Activated CD8-positive, alpha-beta memory T cell treated with anti-CD3 and anti-CD28 coated beads for 4 hours (primary cell): ENCODE measurements around the gene PKD2L1.
"Not testable (repeated sequence)": the region's sequence is repeated elsewhere in the genome, so short reads cannot be mapped to it uniquely, and the experiment has no call there.

Source experiments
- DNase-seq, 2 donors: peaks; one replicate each; pipeline ENCODE4 v3.0.0-alpha.2; 2020; ENCODE audit warnings: low read depth in 2 of 2

PKD2L1 gene

DNA sequence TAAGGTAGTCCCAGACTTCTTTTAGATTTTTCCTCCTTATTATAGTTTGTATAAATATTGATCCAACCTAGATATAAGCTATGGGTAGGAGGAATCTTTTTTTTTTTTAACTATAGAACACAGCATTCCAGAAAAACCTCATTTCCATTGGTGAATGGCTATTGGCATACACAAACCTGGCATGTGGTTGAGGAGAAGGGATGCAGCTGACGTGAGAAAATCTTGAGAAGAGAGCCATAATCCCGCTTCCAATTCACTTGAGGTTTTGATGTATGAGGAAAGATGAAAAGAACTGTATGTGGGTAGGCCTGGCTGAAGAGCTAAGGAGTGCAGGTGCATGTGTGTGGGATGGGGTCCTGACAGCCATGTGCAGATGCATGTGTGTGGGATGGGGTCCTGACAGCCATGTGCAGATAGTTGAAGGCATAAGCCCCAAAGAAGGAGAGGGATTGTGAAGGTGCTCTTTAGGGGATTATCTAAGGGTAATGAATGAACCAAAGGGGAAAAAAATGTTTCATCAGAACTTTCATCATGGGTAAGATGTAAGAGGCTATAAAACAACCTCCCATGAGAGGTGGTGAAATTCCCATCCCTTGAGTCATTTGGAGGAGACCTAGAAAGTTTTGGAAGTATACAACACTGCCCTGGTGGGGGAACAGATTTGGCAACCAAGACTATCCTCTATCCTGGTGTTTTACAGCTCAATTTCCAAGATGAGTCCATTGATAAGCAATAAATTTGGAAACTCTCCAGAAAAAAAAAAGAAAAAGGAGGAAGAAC is 3.8 kb upstream of the PKD2L1 start:
- DNase-seq = no peak

DNA sequence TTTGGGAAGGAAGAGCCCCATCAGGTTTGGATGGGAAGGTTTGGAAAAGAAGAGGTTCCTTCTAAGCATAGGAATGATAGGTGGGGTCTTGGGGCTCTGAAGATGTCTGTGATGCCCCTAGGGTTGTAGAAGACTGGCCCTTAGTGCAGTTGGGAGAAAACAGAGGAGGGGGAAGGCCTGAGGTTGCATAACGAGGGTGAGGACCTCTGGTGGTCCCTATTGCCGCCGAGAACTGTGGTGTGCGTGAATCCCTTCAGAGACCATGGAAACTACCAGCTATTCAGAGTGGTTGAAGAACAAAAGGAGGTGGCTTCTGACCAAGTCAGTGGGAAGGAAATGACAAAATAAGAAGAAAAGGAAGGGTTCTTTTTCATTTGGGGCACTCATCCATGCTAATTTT is 3.1 kb upstream of the PKD2L1 start:
- DNase-seq = no peak

DNA sequence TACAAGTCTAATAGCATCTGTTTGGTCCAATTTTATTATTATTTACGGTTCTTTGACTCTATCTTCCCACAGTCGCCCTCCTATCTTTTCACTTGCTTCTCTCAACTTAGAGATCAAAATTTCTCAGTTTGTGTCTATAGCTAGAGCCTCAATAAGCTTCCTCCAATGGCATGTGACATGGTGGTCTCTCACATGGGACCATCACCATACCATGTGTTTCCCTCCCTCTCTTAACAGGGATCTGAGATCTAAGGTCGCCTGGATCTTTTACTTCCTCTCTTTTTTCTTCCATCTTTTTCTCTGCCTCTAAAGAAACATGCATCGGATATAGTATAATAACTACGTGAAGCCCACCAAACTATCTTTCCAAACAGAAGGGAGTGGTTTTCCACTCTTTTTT is 1.8 kb downstream of the PKD2L1 start:
- DNase-seq = no peak

DNA sequence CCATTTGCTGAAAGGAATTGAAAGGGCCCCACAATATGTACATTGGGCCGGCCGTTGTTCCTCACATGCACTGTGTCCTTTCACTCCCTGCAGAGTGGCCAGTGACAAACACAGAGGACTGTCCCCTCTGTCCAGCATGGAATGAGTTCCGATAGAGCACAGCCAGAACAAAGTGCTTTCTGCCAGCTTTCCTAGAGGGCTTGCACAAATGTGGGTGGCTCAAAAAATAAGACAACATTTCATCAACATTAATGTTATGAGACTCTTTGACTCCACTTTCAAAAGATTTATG is 2.4 kb downstream of the PKD2L1 start:
- DNase-seq = no peak

DNA sequence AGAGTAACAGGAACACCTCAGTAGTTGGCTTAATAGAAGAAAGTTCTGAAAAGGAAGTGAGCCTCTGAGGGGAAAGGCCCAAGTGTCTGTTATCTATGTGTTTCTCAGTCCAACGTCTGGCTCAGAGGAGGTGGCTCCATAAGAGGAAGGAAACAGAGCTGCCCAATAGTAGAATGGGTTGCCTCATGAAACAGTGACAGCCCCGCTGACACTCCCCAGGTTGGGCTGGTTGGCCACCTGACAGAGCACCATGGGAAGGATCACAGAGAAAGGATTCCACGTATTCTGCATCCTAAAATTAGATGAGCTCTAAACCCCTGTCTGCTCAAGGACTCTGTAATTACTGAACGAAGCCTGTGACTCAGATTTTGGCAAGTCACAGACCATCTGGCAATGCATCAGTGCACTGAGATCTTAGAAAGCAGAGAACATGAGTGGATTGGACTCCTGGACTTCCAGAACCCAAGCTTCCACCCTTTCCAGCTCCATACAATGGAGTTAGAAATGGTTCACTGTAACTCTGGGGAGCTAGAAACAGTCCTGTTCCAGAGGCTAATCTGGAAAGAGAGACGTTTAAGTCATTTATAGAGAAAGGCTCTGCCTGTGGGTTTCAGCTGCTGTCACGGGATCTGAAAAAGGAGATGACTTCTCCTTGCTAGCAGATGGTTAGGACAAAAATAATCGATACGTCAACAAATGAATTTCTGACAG is 2.9 kb downstream of the PKD2L1 start:
- DNase-seq = no peak

DNA sequence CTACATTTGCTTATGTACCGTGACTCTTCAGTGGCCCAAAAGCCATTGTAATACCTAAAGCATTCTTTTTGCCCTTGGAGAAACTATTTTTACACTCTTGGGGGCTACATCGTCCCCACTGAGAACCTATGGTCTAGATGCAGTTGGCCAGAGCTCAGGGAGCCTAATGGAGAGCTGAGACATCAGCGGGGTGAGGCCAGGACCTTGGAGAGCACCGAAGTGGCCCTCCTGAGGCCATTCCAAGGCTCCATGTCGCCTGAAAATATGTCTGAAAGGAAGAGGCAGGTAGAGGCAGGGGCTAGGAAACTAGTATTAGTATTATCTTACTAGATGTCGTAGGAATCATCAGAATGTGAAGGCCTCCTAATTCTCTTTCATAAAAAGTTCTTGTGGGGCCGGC is 4.9 kb downstream of the PKD2L1 start:
- no peak for DNase-seq

DNA sequence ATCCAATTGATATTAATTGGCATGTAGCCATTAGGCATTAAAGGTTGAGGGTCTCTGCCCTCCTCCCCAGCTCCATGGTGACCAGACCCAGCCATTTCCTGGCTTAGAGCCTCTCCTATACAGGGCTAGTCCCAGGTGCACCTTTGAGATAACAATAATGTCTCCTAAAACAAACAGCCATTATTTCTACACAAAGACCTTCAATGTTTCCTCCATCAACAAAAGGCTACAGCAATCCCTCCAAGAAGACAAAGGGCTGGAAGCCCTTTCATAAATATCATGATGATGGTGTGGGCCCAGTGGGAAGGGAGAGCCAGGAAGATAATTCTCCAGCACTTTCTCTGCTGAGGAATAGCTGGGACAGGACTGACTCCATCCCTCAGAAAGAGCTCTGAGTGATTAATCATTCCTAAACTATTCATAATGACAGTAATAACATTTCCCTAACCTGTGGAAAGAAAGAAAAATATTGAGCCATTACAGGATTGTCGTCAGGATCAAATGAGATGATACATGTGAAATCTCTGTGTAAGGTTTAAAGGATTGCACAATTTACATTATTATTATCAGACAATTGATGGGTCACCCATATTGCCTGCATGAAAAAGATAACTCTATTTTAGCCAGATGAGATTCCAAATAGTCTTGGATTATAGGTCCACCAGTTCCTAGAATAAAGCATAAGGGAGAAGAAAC is 10.2 kb downstream of the PKD2L1 start:
- no peak for DNase-seq

DNA sequence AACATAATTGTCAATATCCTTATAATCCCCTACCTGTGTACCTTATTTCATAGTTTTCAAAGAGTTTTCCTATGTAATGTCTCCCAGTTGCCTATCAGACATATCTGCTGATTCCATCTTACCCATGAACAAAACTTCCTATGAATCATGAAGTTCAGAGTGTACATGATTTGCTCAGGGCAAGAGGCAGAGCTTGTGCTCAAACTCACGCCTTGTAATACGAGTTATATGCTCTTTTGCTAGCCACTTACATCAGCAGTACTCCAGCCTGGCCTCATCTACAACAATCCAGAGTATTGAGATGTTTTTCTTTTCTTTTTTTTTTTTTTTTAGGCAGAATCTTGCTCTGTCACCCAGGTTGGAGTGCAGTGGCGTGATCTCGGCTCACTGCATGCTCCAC is 11.8 kb downstream of the PKD2L1 start:
- no peak for DNase-seq

DNA sequence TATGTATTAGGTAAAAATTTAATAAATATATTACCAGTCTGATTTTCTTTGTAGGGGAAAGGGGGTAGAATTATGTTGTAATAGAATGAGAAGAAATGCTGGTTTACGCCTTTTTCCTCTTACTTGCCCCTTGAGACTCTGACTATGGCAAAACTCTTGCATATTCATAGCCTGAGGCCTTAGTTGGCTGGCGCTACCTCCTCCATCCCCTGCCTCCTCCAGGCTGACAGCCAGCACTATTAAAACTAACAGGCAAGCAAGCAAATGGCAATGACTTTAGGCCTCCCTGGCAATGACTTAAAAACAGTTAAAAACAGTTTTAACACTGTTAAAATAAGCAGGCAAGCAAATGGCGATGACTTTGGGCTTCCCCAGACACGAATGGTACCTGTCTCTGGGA is 14.4 kb downstream of the PKD2L1 start:
- DNase-seq = no peak

DNA sequence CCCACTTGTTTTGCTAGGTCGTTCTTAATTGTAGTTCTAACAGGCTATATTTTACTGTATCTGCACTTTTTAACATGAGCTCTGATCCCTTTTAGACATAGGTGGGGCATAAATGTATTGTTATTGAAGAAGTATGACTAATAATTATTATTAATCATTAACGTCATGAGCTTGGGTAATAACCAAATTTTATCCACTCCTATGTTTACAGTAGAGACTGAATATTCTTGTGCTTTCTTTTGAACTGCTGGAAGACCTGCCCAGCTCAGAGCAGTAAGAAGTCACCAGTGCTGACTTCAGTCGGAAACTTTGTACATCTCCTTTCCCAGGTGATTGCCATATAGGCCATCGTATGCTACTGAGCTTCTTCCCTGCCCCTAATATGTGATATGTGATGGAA is 18.7 kb downstream of the PKD2L1 start:
- DNase-seq = no peak

DNA sequence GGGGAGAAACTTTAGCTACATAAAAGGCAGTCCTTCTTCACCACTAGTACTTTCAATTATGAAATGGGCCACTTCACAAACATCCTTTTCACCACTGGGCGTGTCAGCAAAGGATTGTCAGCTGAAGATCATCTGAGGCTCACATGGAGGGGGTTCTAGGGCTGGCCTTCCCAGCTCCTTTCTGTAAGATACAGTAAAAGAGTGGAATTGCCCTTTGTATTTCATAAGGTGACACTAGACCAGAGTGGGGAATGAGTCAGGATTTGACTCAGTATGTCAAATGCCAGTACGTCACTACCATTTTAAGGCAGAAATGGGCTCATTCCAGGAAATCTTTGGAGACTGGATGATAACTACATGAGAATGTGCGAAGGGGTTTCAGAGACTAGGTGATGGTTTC is 22.3 kb downstream of the PKD2L1 start:
- no peak for DNase-seq

DNA sequence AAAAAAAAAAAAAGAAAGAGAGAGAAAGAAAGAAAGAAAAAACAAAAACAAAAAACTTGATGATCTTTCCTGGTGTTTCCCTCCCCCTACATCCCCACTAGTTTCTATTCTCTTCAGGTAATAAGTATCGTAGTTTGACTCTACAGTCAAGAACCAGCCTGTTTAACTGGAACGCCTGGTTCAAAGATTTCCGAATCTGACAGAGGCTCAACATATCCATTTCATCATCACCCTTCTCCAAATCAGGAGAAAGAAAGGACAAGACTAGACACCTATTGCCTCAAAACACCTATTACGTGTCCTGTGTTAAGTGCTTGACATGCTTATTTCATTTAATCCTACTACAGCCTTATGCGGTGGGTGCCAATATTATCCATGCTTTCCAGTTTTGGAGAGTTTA is 23.2 kb downstream of the PKD2L1 start:
- DNase-seq = no peak

DNA sequence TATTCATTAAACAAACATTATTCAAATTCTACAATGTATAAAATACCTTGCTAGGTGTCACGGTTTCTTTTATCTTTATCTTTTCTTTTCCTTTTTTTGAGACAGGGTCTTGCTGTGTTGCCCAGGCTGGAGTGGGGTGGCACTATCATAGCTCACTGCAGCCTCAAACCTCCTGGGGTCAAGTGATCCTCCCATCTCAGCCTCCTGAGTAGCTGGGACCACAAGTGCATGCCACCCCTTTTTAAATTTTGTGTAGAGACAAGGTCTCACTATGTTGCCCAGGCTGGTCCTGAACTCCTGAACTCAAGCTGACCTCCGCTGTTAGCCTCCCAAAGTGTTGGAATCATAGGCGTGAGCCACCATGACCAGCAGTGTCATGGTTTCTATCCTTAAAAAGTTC is 25.6 kb downstream of the PKD2L1 start:
- no peak for DNase-seq

DNA sequence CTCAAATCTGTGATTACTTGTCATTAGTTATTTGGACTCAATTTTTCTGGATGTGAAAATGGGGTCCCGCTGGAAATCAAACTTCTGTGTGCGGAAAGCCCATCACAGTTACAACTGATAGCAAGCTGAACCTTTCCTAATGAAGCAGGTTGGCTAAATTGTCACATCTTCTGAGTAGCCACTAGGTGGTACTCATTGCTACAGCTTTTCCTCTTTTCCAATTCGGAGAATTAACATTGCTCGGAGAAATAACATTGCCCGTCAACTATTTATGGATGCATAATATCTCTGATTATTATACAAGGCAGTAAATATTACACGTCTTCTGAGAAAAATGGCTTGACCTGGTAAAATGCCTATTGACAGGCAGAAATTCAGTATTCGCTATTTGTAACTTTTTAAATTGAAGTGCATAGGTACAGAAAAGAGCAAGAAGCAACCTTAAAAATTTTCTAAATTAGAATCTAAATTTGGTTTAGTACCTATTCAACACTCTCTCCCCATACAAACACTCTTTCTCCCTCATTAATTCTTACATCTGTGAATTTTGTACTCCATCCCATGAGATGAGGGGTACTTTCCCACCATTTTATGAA is 26.2 kb downstream of the PKD2L1 start:
- no peak for DNase-seq

DNA sequence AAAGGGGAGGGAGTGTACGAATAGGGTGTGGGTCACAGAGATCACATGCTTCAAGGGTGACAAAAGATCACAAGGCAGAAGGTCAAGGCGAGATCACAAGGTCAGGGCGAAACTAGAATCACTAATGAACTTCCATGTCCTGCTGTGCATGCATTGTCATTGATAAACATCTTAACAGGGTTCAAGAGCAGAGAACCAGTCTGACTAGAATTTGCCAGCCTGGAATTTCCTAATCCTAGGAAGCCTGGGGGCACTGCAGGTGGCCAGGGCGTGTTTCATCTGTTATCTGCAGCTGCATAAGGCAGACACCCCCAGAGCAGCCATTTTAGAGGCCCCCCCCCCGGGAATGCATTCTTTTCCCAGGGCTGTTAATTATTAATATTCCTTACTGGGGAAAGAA is 28.9 kb downstream of the PKD2L1 start:
- DNase-seq = not testable (repeated sequence)

DNA sequence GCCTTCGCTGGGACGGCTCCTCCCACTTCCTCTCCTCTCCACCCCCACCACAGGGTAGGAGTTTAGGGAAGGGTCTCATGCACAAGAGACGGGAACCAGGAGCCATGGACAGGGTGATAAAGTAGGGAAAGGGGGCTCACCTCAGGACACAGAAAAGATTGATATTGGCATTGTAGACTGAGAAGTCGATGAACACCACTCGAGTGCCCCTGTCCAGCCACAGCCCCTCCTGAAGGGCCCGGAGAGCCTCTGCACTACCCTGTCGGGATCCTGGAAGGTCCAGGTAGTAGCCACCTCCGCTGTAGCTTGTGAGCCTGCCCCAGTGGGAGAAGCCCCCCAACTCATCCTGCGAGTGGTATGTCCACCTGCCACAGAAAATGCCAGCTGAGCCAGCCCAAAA is 32.8 kb downstream of the PKD2L1 start:
- no peak for DNase-seq

DNA sequence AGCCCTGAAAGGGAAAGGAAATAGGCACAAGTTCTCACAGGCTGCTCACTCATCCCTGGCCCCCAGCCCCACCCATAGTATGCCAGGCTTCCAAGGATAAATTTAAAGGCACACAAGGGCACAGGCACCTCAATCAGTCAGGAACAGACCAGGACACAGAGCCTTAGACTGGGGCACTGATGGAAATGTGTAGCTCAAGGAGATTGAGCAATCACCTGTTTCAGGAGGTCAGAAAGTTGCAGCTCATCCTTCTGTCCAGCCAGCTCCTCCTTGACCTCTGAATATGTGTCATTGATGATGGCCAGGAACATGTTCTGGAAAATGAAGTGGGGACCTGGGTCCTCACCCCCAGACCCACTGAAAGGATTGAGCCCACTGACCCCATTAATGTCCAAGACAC is 37.0 kb downstream of the PKD2L1 start:
- no peak for DNase-seq

DNA sequence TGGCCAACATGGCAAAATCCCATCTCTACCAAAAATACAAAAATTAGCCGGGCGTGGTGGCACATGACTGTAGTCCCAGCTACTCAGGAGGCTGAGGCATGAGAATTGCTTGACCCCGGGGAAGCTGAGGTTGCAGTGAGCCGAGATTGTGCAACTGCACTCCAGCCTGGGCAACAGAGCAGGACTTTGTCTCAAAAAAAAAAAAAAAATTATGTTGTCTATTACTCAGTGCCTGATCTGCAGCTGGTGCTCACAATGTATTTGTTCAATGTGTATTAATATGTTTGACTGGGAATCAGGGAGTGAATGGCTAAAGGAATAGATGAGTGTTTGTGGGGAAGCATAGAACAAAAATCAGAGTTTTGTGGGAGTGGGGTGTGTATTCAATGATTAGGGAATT is 37.7 kb downstream of the PKD2L1 start:
- not testable (repeated sequence) for DNase-seq

DNA sequence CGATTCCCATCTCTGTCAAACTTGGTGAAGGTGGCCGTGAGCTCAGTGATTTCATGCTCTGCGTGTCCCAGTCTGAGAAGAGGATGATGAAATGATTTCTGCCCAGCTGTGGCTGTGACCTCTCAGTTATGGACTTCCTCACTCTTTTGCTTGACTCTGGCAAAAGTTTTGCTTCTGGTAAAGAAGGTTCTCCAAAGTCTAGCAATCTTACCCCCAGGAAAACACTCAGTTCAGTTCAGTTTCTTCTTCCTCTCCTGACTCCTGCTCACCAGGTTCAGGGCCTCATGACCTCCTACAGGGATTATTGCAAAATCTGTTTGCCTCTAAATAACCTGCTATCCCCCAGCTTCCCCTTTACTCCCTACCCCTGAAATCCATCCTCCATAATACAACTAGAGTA is 38.7 kb downstream of the PKD2L1 start:
- no peak for DNase-seq

DNA sequence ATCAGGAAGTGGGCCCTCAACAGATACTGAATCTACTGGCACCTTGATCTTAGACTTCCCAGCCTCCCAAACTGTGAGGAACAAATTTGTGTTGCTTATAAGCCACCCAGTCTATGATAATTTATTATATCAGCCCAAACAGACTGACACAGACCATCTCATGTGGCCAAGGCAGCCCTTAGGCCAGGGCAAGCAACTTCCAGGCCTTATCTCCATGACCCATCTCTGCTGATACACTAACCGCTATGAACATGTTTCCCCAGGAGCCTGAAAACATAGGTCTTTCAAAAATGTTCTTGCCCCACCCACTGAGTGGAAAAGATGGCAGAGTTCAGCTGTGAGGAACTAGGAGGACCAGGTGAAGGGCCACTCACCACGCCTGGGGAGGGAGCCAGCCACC is 40.4 kb downstream of the PKD2L1 start:
- DNase-seq = no peak

DNA sequence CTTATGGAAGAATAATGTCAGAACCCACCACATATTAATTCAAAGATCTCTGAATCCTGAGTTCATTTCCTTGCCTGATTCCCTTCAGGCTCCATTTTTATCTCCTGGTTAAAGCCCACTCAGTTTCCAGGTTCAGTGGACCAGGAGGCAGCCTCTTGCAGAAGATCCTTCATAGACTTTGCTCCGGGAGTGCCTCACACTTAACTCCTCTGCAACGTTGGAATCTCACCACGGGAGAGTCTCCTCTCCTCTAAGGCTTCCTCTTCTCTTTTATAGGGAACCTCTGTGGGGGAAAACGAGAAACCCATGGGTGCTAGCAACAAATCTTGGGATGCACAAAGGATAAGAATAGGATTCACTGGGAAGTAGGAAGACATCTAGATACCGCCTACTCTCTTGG is 41.8 kb downstream of the PKD2L1 start:
- no peak for DNase-seq

DNA sequence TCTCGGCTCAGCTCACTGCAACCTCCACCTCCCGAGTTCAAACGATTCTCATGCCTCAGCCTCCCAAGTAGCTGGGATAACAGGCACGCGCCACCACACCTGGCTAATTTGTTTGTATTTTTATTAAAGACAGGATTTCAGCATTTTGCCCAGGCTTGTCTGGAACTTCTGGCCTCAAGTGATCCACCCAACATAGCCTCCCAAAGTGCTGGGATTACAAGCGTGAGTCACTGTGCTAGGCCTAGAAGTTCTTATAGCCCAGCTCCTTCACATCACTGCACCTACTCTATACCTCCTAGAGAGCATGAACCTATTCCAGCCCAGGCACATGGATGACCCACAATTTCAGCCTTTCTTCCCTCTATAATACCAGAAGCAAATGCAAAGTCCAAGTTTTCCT is 42.3 kb downstream of the PKD2L1 start:
- DNase-seq = no peak
